HG02885 (cell line): Measurements from ENCODE around the gene RGN.
"Not testable (repeated sequence)": the region's sequence is repeated elsewhere in the genome, so short reads cannot be mapped to it uniquely, and the experiment has no call there.

Experiments used
- ATAC-seq: cut with Tn5 transposase; IDR thresholded peaks from one replicate; pipeline ENCODE4 v1.9.1; 2021; ENCODE audit warnings: mild to moderate bottlenecking; ENCODE audit not compliant: unreplicated experiment, poor library complexity

The RGN gene

DNA sequence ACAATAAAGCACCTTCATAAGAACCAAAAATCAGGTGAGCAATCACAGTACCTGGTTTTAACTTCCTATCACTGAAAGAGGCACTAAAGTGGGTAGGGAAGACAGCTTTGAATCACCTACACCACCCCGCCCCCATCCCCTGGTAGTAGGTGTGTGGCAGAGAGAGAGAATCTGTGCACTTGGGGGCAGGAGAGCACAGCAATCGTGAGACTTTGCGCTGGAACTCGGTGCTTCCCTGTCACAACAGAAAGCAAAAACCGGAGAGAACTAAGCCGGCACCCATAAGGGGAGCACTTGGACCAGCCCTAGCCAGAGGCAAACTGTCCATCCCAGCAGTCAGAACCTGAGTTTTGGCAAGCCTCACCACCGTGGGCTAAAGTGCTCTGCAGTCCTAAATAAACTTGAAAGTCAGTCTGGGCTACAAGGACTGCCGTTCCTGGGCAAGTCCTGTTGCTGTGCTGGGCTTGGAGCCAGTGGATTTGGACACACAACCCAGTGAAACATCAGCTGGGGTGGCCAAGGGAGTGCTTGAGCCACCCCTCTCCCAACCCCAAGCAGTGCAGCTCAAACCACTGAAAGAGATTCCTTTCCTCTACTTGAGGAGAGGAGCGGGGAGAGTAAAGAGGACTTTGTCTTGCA is 34.2 kb downstream of the RGN start:
- ATAC-seq: no peak

DNA sequence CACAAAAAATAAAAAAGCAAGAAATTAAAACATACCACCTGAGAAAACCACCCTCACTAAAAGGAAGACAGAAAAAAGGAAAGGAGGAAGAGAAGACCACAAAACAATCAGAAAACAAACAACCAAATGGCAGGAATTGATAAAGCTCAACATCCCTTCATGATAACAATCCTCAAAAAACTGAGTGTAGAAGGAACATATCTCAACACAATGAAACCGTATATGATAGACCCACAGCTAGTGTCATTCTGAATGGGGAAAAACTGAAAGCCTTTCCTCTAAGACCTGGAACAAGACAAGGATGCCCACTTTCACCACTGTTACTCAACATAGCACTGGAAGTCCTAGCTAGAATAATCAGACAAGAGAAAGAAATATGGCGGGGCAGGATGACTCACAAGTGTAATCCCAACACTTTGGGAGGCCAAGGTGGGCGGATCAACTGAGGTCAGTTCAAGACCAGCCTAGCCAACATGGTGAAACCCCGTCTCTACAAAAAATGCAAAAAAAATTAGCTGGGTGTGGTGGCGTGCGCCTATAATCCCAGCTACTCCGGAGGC is 38.4 kb downstream of the RGN start:
- ATAC-seq: not testable (repeated sequence)

DNA sequence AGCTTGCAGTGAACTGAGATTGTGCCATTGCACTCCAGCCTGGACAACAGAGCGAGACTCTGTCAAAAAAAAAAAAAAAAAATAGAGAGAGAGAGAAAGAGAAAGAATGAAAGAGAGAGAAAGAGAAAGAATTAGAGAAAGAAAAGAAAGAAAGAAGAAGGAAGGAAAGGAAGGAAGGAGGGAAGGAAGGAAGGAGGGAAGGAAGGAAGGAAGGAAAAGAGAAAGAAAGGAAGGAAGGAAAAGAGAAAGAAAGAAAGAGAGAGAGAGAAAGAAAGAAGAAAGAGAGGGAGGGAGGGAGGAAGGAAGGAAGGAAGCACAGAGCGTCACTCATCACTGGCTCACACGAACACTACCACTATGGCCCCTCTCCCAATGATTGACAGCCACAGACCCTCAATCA is 46.2 kb downstream of the RGN start:
- ATAC-seq: not testable (repeated sequence)

DNA sequence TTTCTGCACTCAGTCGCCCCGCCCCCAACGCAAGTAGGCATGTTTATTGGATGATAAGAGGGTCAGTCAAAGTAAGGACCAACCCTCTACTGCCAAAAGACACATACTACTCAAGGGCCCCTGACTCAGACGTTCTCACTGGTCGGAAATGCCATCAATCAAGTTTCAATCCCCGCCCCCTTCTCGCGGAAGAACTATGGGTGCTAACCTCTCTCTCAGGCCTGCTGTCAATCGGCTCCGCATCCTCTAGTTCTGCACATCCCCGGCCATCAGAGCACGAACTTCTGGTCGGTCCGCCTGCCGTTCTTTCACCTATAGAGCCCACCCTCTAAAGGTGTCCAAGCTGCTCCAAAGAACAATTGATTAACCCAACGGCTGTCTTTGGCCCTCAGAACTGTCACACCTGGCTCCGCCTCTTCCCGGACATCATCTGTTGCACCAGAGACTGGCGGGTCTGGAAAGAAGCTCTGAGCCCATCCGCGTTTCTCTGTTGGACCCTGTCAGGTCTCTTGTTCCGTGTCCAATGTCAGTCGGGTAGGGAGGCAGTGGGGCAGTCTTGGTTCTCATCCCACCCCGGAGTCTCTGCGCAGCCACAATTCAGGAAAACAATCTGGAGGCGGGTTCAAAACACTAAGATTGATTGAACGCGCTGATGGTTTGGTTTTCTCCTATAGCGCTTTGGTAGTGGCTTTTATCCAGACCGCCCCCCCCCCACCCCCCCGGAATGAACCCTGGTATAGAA is 51.1 kb downstream of the RGN start:
- ATAC-seq: peak; percentile 99

DNA sequence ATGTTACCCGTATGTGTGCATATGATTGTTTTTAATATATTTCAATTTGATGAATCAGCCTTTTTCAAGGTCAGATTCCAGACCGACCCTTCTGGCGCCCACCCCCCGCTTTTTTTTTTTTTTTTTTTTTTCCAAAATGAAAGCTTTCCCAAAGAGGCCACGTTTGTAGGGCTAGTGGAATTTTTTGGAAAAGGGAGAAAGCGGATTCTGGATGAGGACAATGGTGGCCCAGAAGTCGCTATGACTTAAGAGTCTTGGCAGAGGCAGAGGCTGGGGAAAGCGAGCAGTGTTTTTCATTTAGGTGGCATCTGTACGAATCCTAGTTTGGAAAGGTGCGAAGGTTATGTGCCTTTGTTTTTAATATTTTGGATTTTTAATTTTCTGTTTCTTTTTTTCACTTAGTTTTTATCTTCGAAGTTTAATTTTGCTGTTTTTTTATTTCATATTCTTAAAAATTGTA is 51.7 kb downstream of the RGN start:
- ATAC-seq: no peak

DNA sequence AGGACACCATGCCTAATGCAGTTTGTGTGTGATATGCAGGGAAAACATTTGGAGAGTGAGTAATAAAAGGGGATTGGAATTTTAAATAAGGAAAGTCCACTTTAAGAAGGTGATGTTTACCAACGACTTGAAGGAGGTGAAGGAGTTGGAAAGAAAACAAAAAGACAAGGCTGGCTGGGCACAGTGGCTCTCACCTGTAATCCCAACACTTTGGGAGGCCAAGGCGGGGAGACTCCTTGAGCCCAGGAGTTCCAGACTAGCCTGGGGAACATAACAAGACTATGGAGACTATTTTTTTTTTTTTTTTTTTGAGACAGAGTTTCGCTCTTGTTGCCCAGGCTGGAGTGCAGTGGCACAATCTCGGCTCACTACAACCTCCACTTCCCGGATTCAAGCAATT is 55.2 kb downstream of the RGN start:
- no peak for ATAC-seq

DNA sequence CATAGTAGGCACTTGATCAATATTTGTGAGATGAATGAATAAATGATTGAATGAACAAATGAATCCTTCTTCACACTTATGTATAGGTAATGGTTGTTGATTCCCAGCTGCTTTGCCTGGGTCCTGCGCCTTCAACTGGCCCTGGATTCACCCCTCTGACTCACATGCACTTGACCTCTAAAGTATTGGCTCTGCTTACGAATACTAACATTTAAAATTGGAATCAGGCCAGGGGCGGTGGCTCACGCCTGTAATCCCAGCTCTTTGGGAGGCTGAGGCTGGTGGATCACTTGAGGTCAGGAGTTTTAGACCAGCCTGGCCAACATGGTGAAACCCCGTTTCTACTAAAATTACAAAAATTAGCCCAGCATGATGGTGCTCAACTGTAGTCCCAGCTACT is 57.4 kb downstream of the RGN start:
- ATAC-seq: not testable (repeated sequence)

DNA sequence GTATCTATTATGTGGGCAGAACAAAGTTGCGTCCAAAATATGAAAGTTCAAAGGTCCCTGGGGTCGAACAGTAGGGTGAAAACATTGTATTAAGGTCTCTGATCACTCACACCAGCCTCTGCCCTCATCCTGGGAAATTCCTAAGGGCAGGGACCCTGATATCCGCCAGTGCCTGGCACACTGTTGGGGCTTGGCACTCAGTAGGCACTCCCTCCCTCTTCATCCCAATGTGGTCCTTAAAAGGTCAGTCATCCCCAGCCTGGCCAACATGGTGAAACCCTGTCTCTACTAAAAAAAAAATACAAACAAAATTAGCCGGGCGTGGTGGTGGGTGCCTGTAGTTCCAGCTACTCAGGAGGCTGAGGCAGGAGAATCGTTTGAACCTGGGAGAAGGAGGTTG is 59.9 kb downstream of the RGN start:
- ATAC-seq: no peak
